GM19035 (cell line): Measurements from ENCODE around the gene PSME1.

Source experiments
- ATAC-seq: cut with Tn5 transposase; IDR thresholded peaks from one replicate; pipeline ENCODE4 v1.9.1; 2021; ENCODE audit not compliant: unreplicated experiment

The PSME1 gene

GRCh38 chr14:24187539-24187915, 51.5 kb downstream of the PSME1 start:
- ATAC-seq: no peak
